Dendritic cell treated with granulocyte-macrophage colony-stimulating factor and Interleukin-4, amounts not matched to agents 40 ng/mL and 50 ng/mL, for 4 days (primary cell): Measurements from ENCODE around the gene PPP1R1C.

ENCODE experiments used
- H3K27ac Mint-ChIP-seq: one replicate; pipeline ENCODE4 v1.8.0; 2022; ENCODE audit warnings: mild to moderate bottlenecking, mixed read lengths
- H3K27me3 Mint-ChIP-seq: one replicate; pipeline ENCODE4 v1.8.0; 2022; ENCODE audit warnings: mild to moderate bottlenecking, mixed read lengths
- H3K36me3 Mint-ChIP-seq: one replicate; pipeline ENCODE4 v1.8.0; 2022; ENCODE audit warnings: low read depth, mixed read lengths
- H3K4me1 Mint-ChIP-seq: one replicate; pipeline ENCODE4 v1.8.0; 2022; ENCODE audit warnings: low read depth, mixed read lengths
- H3K4me3 Mint-ChIP-seq: one replicate; pipeline ENCODE4 v1.8.0; 2022; ENCODE audit warnings: mild to moderate bottlenecking, moderate library complexity, mixed read lengths
- H3K9me3 Mint-ChIP-seq: one replicate; pipeline ENCODE4 v1.8.0; 2022; ENCODE audit warnings: mixed read lengths
- intact Hi-C: fragments of 100-400 bp; cut with micrococcal nuclease; formaldehyde crosslinking; loops from one replicate; pipeline ENCODE4 v1.15.0; 2022

The PPP1R1C gene

GRCh38 chr2:181984814-181985631, 630 bp upstream of the PPP1R1C start:
- Mint-ChIP-seq H3K4me1 (peaks cover 5% of the 10 kb centered on the region), H3K27ac (no peak overlapping the region), H3K27me3 (no peaks in the 10 kb centered on the region), H3K9me3 (no peaks in the 10 kb centered on the region), H3K36me3 (no peaks in the 10 kb centered on the region), H3K4me3 (no peak overlapping the region)
- intact Hi-C loops: no loop called here

- H3K36me3 Mint-ChIP-seq: no peaks in the 10 kb centered on the region
- H3K9me3 Mint-ChIP-seq: no peaks in the 10 kb centered on the region
Observed at GRCh38 chr2:181988154-181988924, 2.7 kb downstream of the PPP1R1C start.

GRCh38 chr2:181989099-181989498, 3.4 kb downstream of the PPP1R1C start:
- peaks cover 15% of the 10 kb centered on the region for H3K4me1 Mint-ChIP-seq
- H3K27me3 Mint-ChIP-seq: no peaks in the 10 kb centered on the region

More at GRCh38 chr2:181988154-181988924, 2.7 kb downstream of the PPP1R1C start:
- H3K27ac Mint-ChIP-seq: no peak overlapping the region
- intact Hi-C loops: no loop called here
- no peak overlapping the region for H3K4me3 Mint-ChIP-seq
- no peaks in the 10 kb centered on the region for H3K27me3 Mint-ChIP-seq
- H3K4me1 Mint-ChIP-seq: peaks cover 15% of the 10 kb centered on the region

GRCh38 chr2:181991171-181991885, 5.7 kb downstream of the PPP1R1C start:
- peaks cover 10% of the 10 kb centered on the region for H3K4me1 Mint-ChIP-seq
- no peak overlapping the region for H3K27ac Mint-ChIP-seq
- intact Hi-C loops: no loop called here
- no peaks in the 10 kb centered on the region for H3K27me3 Mint-ChIP-seq
- H3K36me3 Mint-ChIP-seq: no peaks in the 10 kb centered on the region
- H3K9me3 Mint-ChIP-seq: no peaks in the 10 kb centered on the region
- H3K4me3 Mint-ChIP-seq: no peak overlapping the region

More at GRCh38 chr2:181989099-181989498, 3.4 kb downstream of the PPP1R1C start:
- Mint-ChIP-seq H3K36me3 (no peaks in the 10 kb centered on the region), H3K27ac (no peak overlapping the region), H3K9me3 (no peaks in the 10 kb centered on the region), H3K4me3 (no peak overlapping the region)
- intact Hi-C loops: no loop called here

GRCh38 chr2:181992776-181993175, 7.1 kb downstream of the PPP1R1C start:
- Mint-ChIP-seq H3K27me3 (no peaks in the 10 kb centered on the region), H3K27ac (no peak overlapping the region), H3K4me3 (no peak overlapping the region), H3K9me3 (no peaks in the 10 kb centered on the region), H3K36me3 (no peaks in the 10 kb centered on the region), H3K4me1 (peaks cover 12% of the 10 kb centered on the region)
- intact Hi-C loops: no loop called here

GRCh38 chr2:181995289-181995688, 9.6 kb downstream of the PPP1R1C start:
- H3K27me3 Mint-ChIP-seq: no peaks in the 10 kb centered on the region
- intact Hi-C loops: no loop called here
- peaks cover 24% of the 10 kb centered on the region for H3K4me1 Mint-ChIP-seq
- no peaks in the 10 kb centered on the region for H3K36me3 Mint-ChIP-seq
- H3K4me3 Mint-ChIP-seq: no peak overlapping the region
- no peaks in the 10 kb centered on the region for H3K9me3 Mint-ChIP-seq
- no peak overlapping the region for H3K27ac Mint-ChIP-seq

- no peak overlapping the region for H3K27ac Mint-ChIP-seq
- no peaks in the 10 kb centered on the region for H3K27me3 Mint-ChIP-seq
- H3K4me1 Mint-ChIP-seq: peaks cover 14% of the 10 kb centered on the region
- no peak overlapping the region for H3K4me3 Mint-ChIP-seq
- H3K9me3 Mint-ChIP-seq: no peaks in the 10 kb centered on the region
- no peaks in the 10 kb centered on the region for H3K36me3 Mint-ChIP-seq
- intact Hi-C loops: no loop called here
Observed at GRCh38 chr2:181998041-181998835, 12.6 kb downstream of the PPP1R1C start.

- Mint-ChIP-seq H3K27ac (no peak overlapping the region), H3K4me3 (no peak overlapping the region), H3K9me3 (no peaks in the 10 kb centered on the region), H3K27me3 (no peaks in the 10 kb centered on the region), H3K36me3 (no peaks in the 10 kb centered on the region), H3K4me1 (peaks cover 14% of the 10 kb centered on the region)
- intact Hi-C loops: no loop called here
Observed at GRCh38 chr2:181998891-181999654, 13.4 kb downstream of the PPP1R1C start.

- Mint-ChIP-seq H3K27me3 (no peaks in the 10 kb centered on the region), H3K4me1 (peaks cover 14% of the 10 kb centered on the region), H3K9me3 (no peaks in the 10 kb centered on the region), H3K4me3 (no peak overlapping the region), H3K27ac (no peak overlapping the region), H3K36me3 (no peaks in the 10 kb centered on the region)
- intact Hi-C loops: no loop called here
Observed at GRCh38 chr2:181999911-182000310, 14.3 kb downstream of the PPP1R1C start.

- Mint-ChIP-seq H3K9me3 (no peaks in the 10 kb centered on the region), H3K36me3 (no peaks in the 10 kb centered on the region), H3K4me1 (no peaks in the 10 kb centered on the region), H3K27me3 (no peaks in the 10 kb centered on the region), H3K4me3 (no peak overlapping the region), H3K27ac (no peak overlapping the region)
- intact Hi-C loops: no loop called here
Observed at GRCh38 chr2:182004945-182005520, 19.4 kb downstream of the PPP1R1C start.

- H3K4me1 Mint-ChIP-seq: no peaks in the 10 kb centered on the region
- no peaks in the 10 kb centered on the region for H3K36me3 Mint-ChIP-seq
- intact Hi-C loops: no loop called here
- H3K9me3 Mint-ChIP-seq: peaks cover 12% of the 10 kb centered on the region
- no peak overlapping the region for H3K4me3 Mint-ChIP-seq
- no peak overlapping the region for H3K27ac Mint-ChIP-seq
- no peaks in the 10 kb centered on the region for H3K27me3 Mint-ChIP-seq
Observed at GRCh38 chr2:182006595-182007341, 21.1 kb downstream of the PPP1R1C start.

GRCh38 chr2:182014284-182014683, 28.6 kb downstream of the PPP1R1C start:
- H3K9me3 Mint-ChIP-seq: peaks cover 46% of the 10 kb centered on the region
- no peaks in the 10 kb centered on the region for H3K27me3 Mint-ChIP-seq
- no peak overlapping the region for H3K4me3 Mint-ChIP-seq
- intact Hi-C loops: no loop called here
- no peaks in the 10 kb centered on the region for H3K4me1 Mint-ChIP-seq
- no peak overlapping the region for H3K27ac Mint-ChIP-seq
- H3K36me3 Mint-ChIP-seq: no peaks in the 10 kb centered on the region
